Activated B cell treated with CpG ODN at 0.5 μM for 24 hours (primary cell): ENCODE results near the gene PWWP2B. TPM values are rescaled to one million over a fixed set of nuclear protein-coding genes. Genes with fewer than 3 reads are reported as not detected.

ENCODE experiments used
- ATAC-seq: fragments of 200-7000 bp; cut with Tn5 transposase; one replicate; pipeline ENCODE4 v1.10.0; 2021; ENCODE audit warnings: low read depth, mild to moderate bottlenecking, moderate library complexity
- CTCF ChIA-PET: fragments of 350-600 bp; sonication (Branson Sonifier 250); formaldehyde crosslinking; loops from one replicate; lab custom pipeline; 2021; ENCODE audit warnings: antibody characterized with exemption; lab: Charles Lee
- POLR2A ChIA-PET: fragments of 350-600 bp; sonication (Branson Sonifier 250); formaldehyde crosslinking; loops from one replicate; lab custom pipeline; 2021; ENCODE audit warnings: antibody characterized with exemption; lab: Charles Lee
- DNase-seq: peaks from one replicate; pipeline ENCODE4 v3.0.0; 2022
- H3K27ac Mint-ChIP-seq: one replicate; pipeline ENCODE4 v1.8.0; 2020; ENCODE audit warnings: mixed read lengths
- H3K27me3 Mint-ChIP-seq: one replicate; pipeline ENCODE4 v1.8.0; 2021; ENCODE audit warnings: mixed read lengths
- H3K36me3 Mint-ChIP-seq: one replicate; pipeline ENCODE4 v1.8.0; 2021; ENCODE audit warnings: low read depth, mixed read lengths
- H3K4me1 Mint-ChIP-seq: one replicate; pipeline ENCODE4 v1.8.0; 2021; ENCODE audit warnings: mixed read lengths
- H3K4me3 Mint-ChIP-seq: one replicate; pipeline ENCODE4 v1.8.0; 2020; ENCODE audit warnings: mild to moderate bottlenecking, mixed read lengths
- H3K9me3 Mint-ChIP-seq: one replicate; pipeline ENCODE4 v1.8.0; 2020; ENCODE audit warnings: mixed read lengths
- intact Hi-C: fragments of 100-400 bp; cut with micrococcal nuclease; formaldehyde crosslinking; loops from one replicate; pipeline ENCODE4 v1.15.1; 2024
- total RNA-seq: library from RNA; stranded (reverse); gene quantifications from 2 replicates; pipeline ENCODE4 v1.2.3, GENCODE V29; 2022
- TF ChIP-seq, protein P1 (sequence below): fragments of 200-600 bp; IDR thresholded peaks from one replicate; pipeline ENCODE4 v1.8.0; 2022; ENCODE audit warnings: antibody characterized with exemption, mild to moderate bottlenecking

PWWP2B gene
- total RNA-seq, 1 donor from 2014 or later: 13.4 TPM

DNA sequence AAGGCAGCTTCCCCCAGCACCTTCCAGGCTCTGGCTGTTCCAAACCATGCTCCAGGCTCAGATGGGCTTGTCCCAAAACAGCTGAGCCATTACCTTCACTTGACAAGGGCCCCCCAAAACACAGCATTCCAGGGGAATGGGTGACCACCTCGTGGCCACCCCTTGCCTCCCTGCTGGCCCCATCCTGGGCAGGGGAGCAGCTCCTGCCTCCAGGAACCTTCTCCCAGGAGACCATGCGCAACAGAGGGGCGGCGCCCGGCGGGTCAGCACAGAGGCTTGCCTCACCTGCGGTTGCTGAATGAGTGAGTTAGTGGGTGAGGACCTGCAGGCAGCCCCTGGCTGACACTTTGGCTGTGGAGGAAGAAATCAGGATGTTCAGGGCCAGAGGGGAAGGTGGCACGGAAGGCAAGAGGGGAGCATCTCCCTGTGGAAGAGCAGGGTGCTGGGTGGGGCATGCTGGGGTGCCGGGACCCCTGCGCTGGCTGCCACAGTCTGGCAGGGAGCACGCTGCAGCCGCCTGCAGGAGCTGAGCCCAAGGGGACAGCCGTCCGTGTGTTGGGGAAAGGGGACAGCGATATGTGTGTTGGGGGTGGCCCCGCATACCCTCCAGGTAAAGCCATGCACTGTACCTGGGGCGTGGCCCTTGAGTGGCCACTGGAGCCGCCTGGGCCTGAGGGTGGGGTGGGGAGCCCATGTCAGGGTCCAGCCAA lies 54.7 kb downstream of the PWWP2B start:
- H3K4me1 Mint-ChIP-seq: peaks cover 36% of the 10 kb centered on the region
- no peaks in the 10 kb centered on the region for H3K36me3 Mint-ChIP-seq
- no peaks in the 10 kb centered on the region for H3K9me3 Mint-ChIP-seq
- DNase-seq (no peak), ATAC-seq (no peak)
- no peak overlapping the region for H3K4me3 Mint-ChIP-seq
- POLR2A ChIA-PET: interaction anchor here (0.9 to 1.6 kb wide), 4 partner anchors 55 to 124 kb away, joined by 3 to 4 read pairs (median 3); partner anchors contain the start of gene PWWP2B
- TF ChIP-seq, protein P1, sequence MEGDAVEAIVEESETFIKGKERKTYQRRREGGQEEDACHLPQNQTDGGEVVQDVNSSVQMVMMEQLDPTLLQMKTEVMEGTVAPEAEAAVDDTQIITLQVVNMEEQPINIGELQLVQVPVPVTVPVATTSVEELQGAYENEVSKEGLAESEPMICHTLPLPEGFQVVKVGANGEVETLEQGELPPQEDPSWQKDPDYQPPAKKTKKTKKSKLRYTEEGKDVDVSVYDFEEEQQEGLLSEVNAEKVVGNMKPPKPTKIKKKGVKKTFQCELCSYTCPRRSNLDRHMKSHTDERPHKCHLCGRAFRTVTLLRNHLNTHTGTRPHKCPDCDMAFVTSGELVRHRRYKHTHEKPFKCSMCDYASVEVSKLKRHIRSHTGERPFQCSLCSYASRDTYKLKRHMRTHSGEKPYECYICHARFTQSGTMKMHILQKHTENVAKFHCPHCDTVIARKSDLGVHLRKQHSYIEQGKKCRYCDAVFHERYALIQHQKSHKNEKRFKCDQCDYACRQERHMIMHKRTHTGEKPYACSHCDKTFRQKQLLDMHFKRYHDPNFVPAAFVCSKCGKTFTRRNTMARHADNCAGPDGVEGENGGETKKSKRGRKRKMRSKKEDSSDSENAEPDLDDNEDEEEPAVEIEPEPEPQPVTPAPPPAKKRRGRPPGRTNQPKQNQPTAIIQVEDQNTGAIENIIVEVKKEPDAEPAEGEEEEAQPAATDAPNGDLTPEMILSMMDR: no peak
- peak overlapping the region; percentile 50 for H3K27ac Mint-ChIP-seq
- no peaks in the 10 kb centered on the region for H3K27me3 Mint-ChIP-seq
- CTCF ChIA-PET: interaction anchor here (0.9 to 1.2 kb wide), 3 partner anchors 41 to 203 kb away, joined by 3 to 6 read pairs (median 3); no protein-coding TSS in a partner anchor
- intact Hi-C loops: loop anchor here (2.0 to 5.0 kb wide), 3 partner anchors 85 to 429 kb away; partner anchors contain the start of gene INPP5A

DNA sequence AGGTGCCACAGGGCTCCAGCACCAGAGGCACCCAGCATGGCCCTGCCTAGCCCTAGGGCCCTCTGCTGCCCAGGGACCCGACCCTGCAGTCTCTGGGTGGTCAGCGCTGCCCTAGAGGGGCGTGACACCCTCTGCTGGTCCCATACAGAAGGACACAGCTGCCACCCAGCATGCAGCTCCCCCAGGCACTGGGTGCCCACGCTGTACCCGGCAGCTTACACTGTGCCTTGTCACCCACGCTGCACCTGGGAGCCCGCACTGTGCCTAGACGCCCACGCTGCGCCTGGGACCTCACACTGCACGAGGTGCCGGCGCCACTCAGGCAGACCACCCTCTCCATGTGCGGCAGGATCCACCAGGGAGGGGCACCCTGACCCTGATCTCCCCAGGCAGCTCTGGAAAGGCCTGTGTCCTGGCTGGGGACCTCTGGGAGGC lies 55.2 kb downstream of the PWWP2B start:
- Mint-ChIP-seq H3K4me3 (no peak overlapping the region), H3K27ac (peak overlapping the region; percentile 77), H3K9me3 (no peaks in the 10 kb centered on the region)

DNA sequence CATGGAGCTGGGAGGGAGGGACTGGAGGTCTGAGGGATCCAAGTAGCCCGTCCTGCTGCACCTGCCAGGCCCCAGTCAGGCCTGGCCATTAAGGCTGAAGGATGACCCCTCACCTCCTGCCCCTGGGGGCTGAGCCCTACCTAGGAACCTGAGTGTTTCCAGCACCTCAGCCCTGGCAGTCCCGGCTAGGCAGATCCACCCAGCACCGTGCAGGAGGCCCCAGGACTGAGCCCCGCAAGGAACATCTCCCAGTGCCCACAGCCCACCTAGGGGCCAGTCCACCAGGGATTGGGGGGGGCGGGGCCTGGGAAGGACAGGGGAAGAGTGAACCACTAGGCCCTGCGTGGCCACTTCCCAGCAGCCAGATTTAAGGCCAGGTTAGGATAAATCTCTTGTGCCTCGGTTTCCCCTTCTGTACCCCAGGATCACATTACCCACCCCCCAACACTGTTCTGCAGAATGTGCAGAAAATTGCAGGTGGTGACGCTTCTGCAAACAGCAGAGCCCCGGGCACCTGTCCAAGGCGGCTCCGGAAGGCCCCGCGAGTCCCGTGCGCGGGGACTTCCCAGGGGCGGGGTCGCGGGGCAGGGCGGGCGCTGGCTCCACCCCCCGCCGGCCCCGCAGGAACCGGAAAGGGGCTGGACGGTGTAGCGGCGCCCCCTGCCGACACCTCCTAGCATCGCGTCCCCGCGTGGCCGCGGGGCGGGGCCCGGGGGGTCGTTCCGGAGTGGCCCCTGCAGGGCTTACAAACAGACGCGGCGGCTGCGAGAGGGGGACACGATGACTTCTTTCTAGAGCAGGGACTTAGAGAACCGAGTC lies 55.9 kb downstream of the PWWP2B start:
- intact Hi-C loops: loop anchor here (1.0 to 5.0 kb wide), 9 partner anchors 10 to 431 kb away; partner anchors contain the start of genes INPP5A and LRRC27
- CTCF ChIA-PET: interaction anchor here (0.9 to 1.6 kb wide), 4 partner anchors 42 to 202 kb away, joined by 3 to 6 read pairs (median 4); no protein-coding TSS in a partner anchor

More for the DNA sequence above, 55.2 kb downstream of the PWWP2B start:
- peaks cover 30% of the 10 kb centered on the region for H3K4me1 Mint-ChIP-seq
- POLR2A ChIA-PET: interaction anchor here (1.0 to 1.6 kb wide), 4 partner anchors 55 to 222 kb away, joined by 3 to 4 read pairs (median 4); partner anchors contain the start of gene PWWP2B
- CTCF ChIA-PET: interaction anchor here (0.9 to 1.2 kb wide), 3 partner anchors 41 to 202 kb away, joined by 3 to 6 read pairs (median 3); no protein-coding TSS in a partner anchor
- no peaks in the 10 kb centered on the region for H3K27me3 Mint-ChIP-seq
- ATAC-seq (peak; percentile 11), DNase-seq (no peak)
- intact Hi-C loops: loop anchor here (2.0 to 5.0 kb wide), 3 partner anchors 85 to 430 kb away; partner anchors contain the start of gene INPP5A
- no peaks in the 10 kb centered on the region for H3K36me3 Mint-ChIP-seq
- TF ChIP-seq, protein P1: no peak

DNA sequence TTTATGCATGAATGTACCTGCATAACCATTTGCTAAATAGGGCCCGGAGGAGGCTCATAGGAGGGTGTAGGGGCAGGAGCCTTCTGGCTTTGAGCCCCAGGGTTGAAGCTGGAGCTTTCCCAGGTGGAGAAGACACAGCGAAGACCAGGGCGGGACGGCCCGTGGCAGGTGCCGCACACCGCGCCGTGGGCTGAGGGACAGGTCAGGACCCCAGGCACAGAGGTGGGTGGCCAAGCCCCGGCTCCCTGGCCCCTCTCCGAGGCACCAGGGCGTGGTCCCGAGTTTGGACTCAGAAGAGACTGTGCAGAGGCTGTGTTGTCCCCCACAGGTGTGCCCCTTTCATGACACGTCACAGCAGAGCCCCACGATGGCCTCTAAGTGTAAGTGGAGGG lies 56.5 kb downstream of the PWWP2B start:
- ATAC-seq (no peak), DNase-seq (no peak)
- Mint-ChIP-seq H3K4me1 (peaks cover 20% of the 10 kb centered on the region), H3K9me3 (no peaks in the 10 kb centered on the region), H3K4me3 (no peak overlapping the region), H3K36me3 (no peaks in the 10 kb centered on the region), H3K27me3 (no peaks in the 10 kb centered on the region), H3K27ac (no peak overlapping the region)
- intact Hi-C loops: loop anchor here (1.0 to 5.0 kb wide), 9 partner anchors 10 to 431 kb away; partner anchors contain the start of genes INPP5A and LRRC27
- TF ChIP-seq, protein P1: no peak
- CTCF ChIA-PET: interaction anchor here (0.6 to 1.6 kb wide), 2 partner anchors 66 to 182 kb away, joined by 3 to 4 read pairs; no protein-coding TSS in a partner anchor
- POLR2A ChIA-PET: interaction anchor here (1.3 kb wide), 1 partner anchor 223 kb away, joined by 4 read pairs; no protein-coding TSS in a partner anchor

More for the DNA sequence above, 55.9 kb downstream of the PWWP2B start:
- DNase-seq (peak; percentile 95), ATAC-seq (peak; percentile 90)
- peak overlapping the region; percentile 77 for H3K27ac Mint-ChIP-seq
- H3K9me3 Mint-ChIP-seq: no peaks in the 10 kb centered on the region
- POLR2A ChIA-PET: interaction anchor here (1.0 to 1.3 kb wide), 3 partner anchors 65 to 223 kb away, joined by 3 to 4 read pairs (median 3); no protein-coding TSS in a partner anchor
- H3K4me3 Mint-ChIP-seq: peak overlapping the region; percentile 38
- TF ChIP-seq, protein P1: peak; percentile 66
- no peaks in the 10 kb centered on the region for H3K36me3 Mint-ChIP-seq
- H3K4me1 Mint-ChIP-seq: peaks cover 24% of the 10 kb centered on the region
- H3K27me3 Mint-ChIP-seq: no peaks in the 10 kb centered on the region
